Fibroblast of skin of right biceps (primary cell): ENCODE measurements around the gene FAM186B.
A peak's percentile ranks its signal among the peaks of the same experiment; 100 is the strongest.
"Not testable (repeated sequence)": the region's sequence is repeated elsewhere in the genome, so short reads cannot be mapped to it uniquely, and the experiment has no call there.

Source experiments
- DNase-seq: peaks from one replicate; pipeline ENCODE4 v3.0.0-alpha.2; 2013

The FAM186B gene

DNA sequence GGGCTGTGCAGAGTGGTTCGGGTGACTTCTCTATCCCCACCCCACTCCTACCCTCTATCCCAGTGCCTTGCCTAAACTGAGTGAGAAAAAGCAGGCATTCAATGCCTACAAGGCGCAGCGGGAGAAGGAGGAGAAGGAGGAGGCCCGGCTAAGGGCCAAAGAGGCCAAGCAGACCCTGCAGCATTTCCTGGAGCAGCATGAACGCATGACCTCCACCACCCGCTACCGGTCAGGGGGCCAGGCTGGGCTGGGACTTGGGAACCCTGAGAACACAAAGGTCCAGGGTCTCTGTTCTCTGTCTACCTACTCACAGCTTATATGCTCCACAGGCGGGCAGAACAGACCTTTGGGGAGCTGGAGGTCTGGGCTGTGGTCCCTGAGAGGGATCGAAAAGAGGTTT, 29.6 kb upstream of the FAM186B start:
- DNase-seq, result no peak

DNA sequence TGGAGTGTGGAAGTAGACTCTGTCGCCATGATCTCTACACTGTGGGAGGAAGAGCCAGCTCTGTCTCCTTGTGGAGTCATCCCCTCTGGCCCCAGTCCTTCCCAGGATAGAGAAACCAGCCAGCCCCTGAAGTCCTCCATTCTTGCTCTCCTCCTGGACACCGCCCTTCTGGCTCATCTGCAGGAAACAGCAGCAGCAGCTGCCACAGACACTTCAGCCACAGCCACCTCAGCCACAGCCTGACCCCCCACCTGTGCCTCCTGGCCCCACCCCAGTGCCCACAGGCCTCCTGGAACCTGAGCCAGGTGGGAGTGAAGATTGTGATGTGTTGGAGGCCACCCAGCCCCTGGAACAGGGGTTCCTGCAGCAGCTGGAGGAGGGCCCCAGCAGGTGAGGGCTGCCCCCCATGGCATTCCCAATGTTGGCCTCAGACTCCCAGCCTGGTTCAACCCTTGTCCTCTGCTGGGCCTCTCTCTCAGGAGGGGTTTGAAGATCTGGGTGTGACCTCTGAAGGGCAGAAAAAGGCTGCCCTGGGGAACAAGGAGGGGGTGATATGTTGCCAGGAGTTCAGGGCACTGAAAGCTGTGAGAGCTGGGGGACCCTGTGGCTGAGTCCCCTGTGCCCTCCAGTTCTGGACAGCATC, 28.4 kb upstream of the FAM186B start:
- no peak for DNase-seq

DNA sequence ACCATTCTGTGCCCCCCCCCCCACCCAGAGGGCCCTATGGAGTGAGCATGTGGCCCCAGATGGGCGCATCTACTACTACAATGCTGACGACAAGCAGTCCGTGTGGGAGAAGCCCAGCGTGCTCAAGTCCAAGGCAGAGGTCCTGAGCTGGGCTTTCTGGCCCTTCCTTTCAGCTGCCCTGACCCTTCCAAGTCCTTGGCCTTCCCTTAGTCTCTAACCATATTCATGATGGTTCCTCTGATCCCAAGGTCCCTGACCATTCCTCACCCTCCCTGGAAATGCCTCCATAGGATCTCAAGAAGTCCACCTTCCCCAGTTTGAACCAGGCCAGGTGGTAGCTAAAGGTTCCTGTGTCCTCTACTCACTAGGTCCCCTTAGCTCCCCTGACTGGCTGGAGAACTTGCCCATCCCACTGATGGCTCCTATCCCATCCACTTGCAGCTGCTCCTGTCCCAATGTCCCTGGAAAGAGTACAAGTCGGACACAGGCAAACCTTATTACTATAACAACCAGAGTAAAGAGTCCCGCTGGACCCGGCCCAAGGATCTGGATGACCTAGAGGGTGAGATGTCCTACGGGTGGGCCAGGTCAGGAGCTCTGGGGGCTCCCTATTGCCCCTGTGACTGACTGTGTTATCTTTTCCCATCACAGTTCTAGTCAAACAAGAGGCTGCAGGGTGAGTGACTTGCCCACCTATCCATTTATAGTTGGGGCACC, 27.7 kb upstream of the FAM186B start:
- DNase-seq, result no peak

DNA sequence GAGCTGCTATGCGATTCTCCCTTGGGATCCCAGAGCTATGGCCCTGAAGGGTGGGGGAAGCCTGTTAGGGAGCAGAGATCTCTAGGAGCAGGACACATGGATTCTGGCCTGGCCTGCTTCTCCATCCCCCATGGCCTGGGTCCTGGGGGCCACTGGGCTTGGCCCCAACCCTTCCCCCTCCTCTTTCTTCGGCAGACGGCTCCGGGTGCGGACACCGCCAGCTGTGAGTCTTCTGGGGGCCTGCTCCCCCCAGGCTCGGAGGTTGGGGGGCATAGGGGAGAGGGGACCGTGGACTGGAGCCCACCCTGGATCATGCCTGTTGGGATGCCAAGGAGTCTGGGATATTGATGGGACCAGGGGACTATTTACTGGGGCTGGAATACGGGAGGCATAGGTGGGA, 27.0 kb upstream of the FAM186B start:
- no peak for DNase-seq

DNA sequence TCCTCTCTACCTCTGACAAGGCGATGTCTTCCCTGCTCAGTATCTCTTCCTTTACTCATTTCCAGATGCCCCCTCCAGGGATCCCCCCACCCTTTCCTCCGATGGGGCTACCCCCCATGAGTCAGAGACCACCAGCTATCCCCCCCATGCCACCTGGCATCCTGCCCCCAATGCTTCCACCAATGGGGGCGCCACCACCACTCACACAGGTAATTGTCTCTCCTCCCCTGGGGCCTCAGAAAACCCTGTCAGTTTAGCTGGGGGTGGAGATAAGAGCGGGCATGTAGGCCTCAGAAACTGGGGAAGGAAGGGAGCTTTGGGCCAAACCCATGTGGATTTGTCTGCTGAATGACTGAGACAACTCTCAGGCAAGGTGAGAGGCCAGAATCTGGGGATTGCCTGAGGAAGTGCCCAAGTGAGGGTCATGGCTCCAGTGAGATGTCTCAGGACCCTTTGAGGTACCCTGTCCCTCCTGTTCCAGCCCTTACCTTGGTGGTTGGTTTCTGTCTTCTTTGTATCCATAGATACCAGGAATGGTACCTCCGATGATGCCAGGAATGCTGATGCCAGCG, 26.0 kb upstream of the FAM186B start:
- no peak for DNase-seq

DNA sequence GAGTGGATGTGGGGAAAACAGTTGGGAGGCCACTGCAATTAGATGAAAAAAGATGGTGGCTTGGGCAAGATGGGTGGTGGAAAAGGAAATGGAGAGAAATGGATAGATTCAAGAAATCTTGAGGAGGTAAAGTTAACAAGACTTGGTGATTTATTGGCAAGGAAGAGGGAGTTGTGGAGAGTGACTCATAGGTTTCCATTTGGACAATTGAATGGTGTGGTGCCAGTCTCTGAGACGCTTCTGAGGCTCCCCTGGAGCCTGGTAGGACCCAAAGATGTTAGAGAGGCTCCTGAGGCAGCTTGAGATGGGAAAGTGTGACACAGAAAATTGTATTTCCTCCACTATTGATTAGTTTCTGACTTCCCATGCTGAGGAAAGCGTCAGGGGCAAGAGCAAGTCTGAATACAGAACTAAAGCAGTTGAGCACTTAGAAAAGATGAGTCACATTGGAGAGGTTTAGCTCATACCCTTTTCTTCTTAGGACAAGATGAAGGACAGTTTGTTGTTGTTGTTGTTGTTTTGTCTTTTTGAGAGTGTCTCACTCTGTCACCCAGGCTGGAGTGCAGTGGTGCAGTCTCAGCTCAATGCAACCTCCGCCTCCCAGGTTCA, 22.4 kb upstream of the FAM186B start:
- DNase-seq, result peak; percentile 59

DNA sequence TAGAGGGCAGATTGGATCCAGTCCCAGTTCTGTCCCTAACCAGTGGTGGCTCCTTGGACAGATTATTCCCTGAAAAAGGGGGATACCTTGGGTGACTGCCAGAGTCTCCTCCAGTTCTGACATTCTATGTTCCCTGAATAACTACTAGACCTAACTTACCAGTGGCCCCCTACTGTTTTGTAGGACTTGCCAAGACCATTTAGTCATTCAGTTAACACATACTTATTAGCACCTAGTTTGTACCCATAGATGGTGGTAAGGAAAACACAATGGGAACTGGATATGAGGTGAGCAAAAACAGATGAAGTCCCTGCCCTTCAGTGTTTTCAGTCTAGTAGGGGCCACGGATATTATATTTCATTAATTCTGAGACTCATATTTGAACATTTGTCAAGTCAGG, 21.4 kb upstream of the FAM186B start:
- DNase-seq, result no peak

DNA sequence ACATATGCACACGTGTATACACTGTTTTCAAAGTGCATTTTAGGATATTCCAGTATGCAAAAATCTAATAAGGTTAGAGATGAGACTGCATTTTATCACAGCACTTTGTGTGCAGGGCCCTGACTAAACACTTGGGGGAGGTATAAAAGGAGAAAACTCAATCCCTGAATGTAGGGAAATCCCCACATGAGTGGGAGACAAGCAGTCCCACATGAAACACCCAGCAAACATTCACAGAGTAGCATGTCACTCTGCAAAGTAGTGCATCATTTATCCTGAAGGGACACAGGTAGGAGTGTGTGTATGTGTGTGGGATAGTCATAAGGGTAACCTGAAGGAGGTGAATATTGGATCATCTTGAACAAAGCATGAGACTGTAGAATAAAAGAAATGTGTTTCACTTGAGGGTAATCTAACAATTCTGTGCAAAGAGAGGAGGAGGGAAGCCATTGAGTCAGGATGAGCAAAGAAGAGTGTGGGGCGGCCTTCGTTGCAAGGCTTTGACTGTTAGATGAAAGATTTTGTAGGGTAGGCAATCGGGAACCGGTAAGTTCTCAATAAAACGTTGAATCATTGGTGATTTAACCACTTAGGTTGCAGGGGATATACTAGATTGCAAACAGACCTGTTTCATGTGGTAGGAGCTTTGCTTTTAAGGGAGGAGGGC, 20.9 kb upstream of the FAM186B start:
- no peak for DNase-seq

DNA sequence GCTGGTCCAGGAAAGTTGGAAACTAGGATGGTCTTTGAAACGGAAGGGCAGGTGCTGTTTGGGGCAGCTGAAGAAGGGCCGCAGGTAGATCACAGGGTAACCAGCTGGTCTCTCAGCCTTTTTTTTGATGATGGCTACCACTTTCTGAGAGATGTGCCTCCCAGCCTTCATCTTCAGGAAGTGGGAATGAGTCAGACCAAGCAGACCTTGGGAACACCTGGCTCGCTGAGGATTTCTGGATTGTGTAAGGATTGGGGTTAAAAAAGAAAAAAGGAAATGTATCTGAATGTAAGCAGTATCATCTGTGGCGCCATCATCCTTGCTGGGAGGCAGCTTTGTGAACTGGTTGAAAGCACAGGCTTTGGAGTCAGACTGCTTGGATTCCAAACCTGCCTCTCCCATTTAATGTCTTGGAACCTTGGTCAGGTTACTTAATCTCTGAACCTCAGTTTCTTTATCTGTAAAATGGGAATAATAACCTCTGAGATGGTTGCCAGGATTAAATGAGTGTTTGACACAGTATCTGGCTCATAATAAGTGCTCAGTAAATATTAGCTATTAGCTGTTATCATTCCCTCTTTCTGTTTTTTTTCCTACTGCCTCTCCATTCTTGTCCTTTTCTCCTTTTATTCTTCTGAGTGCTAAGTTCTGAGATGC, 19.6 kb upstream of the FAM186B start:
- DNase-seq, result peak; percentile 42

DNA sequence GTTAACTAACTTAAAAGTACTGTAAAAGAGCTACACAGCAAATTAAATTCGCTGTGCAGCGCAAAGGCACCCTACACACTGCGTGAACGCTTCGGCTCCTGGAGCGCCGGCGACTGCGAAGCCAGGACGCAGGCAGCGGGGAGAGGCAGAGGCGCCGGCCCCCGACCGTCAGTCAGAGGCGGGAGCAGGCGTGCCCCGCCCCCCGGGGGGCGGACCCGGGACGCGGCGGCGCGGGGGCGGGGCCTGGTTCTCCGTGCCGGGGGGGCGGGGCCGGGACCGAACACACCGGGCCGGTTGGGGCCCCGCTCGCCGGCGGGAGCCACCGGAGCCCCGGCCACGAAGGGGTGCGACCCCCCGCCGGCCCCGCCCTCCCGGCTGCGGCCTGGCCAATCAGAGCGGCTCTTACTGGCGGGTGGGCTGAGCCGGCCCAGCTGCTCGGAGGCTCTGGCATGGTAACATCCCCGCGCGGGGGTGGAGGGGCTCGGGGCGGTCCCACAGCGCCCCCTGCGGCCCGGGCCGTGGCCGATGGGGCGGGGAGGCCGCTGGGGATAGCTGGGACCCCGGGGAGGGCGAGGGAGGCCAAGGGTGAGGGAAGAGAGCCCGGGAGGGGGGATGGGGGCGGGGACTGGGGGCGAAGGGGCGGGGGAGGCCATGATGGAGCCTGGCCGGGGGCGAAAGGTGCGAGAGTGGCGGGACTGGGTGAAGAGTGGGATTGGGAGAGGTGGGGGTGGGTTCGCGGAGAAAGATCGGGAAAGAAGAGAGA, 17.9 kb upstream of the FAM186B start, which contains the start of gene PRPF40B:
PRPF40B (plus strand) TSS at position 420 of the 763 bp plus-strand sequence; CDS start at position 450, 30 bp downstream.
- peak; percentile 83 for DNase-seq

DNA sequence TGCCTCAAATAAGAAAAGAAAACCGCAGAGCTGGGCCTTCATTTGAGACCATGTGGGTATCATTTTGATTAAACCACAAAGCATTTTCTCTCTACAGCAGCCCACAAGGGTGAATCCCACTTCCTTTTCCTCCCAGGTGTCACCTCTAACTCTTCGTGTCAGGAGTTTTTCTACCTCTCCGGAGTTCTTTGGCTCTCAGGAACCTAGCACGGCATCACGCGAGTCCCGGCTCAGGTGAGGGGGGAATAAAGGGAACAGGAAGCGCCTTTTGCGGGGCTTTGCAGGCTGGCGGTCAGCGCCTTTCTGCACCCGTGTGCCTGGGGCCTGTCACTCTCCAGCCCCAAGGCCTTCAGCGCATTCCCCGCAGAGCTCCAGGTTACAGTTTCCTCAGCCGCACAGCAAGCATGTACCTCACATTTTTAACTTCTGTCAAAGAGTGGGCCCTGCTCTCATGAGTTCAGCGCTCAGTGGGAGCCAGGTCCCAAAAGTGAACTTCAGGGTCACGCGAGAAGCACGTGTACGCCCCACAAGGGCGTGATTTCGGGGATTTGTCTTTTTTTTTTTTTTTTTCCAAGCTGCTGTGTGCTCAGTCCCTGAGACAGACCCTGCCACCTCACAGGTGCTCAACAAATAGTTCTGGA, 17.2 kb upstream of the FAM186B start:
- DNase-seq, result peak; percentile 50

DNA sequence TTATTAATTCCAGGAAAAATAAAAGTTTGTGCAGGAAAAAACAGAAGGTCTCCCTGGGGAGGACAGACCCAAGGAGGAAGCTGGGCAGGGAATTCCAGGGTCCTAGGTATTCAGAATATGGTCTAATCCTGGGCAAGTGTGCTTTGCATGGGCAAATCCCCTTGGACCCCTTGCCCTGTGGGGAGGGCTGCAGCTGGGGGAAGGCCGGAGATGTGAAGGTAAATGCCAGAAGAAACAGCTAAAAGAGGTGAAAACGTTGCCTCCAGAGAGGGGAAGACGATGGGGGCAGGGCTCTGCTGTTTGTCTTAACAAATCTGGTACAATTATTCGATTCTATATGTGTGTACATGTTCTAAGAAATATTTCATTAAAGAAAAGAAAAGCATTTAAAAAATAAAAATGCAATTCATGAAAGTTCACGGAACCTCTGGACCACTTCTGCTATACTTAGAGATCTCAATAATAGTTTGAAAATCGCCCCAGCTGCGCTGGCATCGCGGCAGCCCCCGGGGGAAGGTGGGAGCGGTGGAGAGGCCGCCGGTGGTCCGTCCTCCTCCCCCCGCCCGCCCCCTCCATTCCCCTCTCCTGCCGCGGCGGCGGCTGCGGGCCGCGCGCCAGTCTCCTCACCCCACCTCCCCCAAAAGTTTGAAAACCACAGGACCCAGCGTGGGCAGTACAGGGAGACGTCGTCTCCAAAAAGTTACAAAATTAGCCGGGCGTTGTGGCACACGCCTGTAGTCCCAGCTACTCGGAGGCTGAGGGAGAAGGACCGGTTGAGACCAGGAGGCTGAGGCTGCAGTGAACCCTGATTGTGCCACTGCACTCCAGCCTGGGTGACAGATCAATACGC, 16.4 kb upstream of the FAM186B start:
- no peak for DNase-seq

DNA sequence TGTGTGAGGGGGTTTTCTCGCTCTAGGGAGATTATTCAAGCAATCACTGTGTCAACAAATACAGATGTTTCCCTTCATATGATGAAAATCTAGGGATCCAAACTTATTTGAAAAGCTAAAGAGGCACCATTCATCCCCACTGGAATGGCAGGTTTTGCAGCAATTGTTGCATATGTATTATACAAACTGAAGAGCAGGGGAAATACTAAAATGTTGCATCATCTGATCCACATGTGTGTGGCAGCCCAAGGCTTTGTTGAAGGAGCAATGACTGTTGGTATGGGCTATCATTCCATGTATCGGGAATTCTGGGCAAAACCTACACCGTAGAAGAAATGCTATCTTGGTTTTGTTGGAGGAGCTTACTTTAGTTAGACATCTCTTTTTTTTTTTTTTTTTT, 13.8 kb upstream of the FAM186B start:
- DNase-seq, result no peak

DNA sequence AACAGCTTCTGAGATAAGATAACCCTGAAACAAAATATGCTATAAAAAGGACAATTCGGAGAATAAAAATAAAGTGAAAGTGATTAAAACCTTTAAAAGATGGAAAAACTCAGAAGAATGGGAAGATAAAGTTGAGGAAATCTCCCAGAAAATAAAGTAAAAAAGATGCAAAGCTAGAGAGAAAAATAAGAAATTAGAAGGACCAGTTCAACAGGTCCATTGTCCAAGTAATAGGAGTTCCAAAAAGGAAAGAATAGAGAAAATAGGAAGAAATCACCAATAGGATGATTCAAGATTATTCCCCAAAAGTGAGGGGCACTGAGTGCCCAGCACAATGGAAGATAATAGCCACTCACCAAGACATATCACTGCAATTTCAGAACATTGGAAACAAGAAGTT, 13.1 kb upstream of the FAM186B start:
- DNase-seq, result no peak

DNA sequence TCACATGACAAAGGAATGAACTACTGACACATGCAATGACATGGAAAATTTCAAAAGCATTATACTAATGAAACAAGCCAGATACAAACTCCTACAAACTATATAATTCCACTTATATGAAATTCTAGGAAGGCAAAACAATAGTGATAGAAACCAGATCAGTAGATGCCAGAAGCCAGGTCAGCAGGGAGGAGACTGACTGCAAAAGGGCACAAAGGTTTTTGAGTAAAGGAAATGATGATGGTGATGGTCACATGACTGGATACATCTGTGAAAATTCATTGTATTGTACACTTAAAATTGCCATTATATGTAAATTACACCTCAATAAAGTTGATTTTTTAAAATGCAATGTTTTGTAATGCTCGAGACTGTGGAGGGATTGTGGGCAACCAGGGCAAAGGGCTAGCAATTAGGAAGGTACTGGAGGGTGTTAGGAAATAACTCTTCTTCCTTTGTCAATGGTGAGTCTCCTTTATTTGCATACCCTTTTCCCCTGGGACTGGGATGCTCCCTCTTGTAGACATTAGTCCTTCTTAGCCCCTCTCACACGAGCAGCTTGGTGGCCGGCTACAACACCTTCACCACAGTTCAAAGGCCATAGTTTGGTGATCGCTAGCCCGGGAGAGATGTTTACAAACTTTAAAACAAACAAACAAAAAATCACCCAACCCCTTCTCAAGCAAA, 11.2 kb upstream of the FAM186B start:
- DNase-seq, result no peak

DNA sequence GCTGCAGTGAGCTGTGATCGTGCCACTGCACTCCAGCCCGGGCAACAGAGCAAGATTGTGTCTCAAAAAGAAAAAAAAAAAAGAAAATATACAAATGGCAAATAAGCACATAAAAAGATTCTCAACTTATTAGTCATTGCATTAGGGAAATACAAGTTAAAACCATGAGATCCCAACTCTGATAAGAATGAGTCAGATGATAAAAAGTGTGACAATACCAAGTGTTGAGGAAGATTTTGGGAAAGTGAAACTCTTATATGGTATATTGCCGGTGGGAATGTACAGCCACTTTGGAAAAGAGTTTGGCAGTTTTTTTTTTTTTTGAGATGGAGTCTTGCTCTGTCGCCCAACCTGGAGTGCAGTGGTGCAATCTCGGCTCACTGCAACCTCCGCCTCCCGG, 10.3 kb upstream of the FAM186B start:
- peak; percentile 61 for DNase-seq

DNA sequence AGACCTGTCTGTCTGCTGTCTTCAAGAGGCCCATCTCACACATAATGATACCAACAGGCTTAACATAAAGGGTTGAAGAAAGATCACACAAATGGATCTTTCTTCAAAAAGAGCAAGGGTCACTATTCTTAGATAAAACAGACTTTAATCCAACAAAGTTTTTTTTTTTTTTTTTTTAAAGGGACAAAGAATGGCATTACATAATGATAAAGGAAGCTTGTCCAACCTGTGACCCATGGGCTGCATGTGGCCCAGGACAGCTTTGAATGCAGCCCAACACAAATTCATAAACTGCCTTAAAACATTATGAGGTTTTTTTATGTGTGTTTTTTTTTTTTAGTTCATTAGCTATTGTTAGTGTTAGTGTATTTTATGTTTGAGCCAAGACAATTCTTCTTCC, 6.8 kb upstream of the FAM186B start:
- no peak for DNase-seq

DNA sequence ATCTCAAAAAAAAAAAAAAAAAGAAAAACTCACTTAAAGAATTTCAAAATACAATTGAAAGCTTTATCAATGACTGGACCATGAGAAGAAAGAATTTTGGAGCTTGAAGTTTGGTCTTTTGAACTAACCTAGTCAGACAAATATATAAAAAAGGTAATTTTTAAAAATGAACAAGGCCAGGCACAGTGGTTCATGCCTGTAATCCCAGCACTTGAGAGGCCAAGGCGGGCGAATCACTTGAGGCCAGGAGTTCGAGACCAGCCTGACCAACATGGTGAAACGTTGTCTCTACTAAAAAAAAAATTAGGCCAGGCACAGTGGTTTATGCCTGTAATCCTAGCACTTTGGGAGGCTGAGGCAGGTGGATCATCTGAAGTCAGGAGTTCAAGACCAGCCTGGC, 5.3 kb upstream of the FAM186B start:
- not testable (repeated sequence) for DNase-seq

DNA sequence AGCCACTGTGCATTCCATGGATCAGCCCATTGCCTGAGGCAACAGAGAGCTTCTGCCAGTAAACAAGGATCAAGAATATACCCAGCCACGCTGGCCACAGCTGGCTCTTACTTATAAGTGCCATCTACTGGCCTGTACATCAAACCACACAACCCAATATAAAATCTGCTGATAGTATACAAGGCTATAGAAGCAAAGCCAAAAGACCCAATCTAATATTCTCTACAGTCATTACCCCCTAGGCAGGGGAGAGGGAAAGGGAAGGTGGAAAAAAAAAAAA, 4.4 kb upstream of the FAM186B start:
- no peak for DNase-seq
